ENCODE results near the gene DLG2.

Gene DLG2

GRCh38 chr11:85086504-85087284, 540.5 kb downstream of the DLG2 start:
- Histone ChIP-seq H3K36me3 (ENCODE audit: insufficient read depth, low read length) (no peaks in the 10 kb centered on the region), H3F3A (ENCODE audit: insufficient read depth, low read length) (no peaks in the 10 kb centered on the region), H3K4me3 (ENCODE audit: low read depth, low read length, poor library complexity, severe bottlenecking) (no peak overlapping the region), H3K27ac (ENCODE audit: low read depth, low read length, poor library complexity, severe bottlenecking) (no peak overlapping the region), H2AFZ (ENCODE audit: low read length) (no peak overlapping the region), H3K79me2 (ENCODE audit: insufficient read depth, low read length) (no peaks in the 10 kb centered on the region), H3K9ac (ENCODE audit: low read length) (no peak overlapping the region), H3K9me2 (ENCODE audit: low read depth, low read length) (no peaks in the 10 kb centered on the region), H3K4me1 (ENCODE audit: insufficient read depth, low read length, severe bottlenecking) (no peaks in the 10 kb centered on the region), H3K4me2 (ENCODE audit: low read length) (no peak overlapping the region), H3K9me3 (ENCODE audit: low read length) (no peaks in the 10 kb centered on the region), H4K20me1 (ENCODE audit: insufficient read depth, low read length) (no peaks in the 10 kb centered on the region), H3K27me3 (ENCODE audit: insufficient read depth, low read length) (no peaks in the 10 kb centered on the region)
- TF ChIP-seq EZH2 (IDR thresholded peaks at IDR 0.05; ENCODE audit: borderline replicate concordance, low read length) (no peak), CTCF (IDR thresholded peaks at IDR 0.05; ENCODE audit: low read length) (no peak)

- no peak overlapping the region for H3K4me3 ChIP-seq (ENCODE audit: low read depth, low read length, poor library complexity, severe bottlenecking)
- no peaks in the 10 kb centered on the region for H3F3A ChIP-seq (ENCODE audit: insufficient read depth, low read length)
- no peaks in the 10 kb centered on the region for H3K9me3 ChIP-seq (ENCODE audit: low read length)
- H3K27ac ChIP-seq (ENCODE audit: low read depth, low read length, poor library complexity, severe bottlenecking), result no peak overlapping the region
- no peaks in the 10 kb centered on the region for H3K9me2 ChIP-seq (ENCODE audit: low read depth, low read length)
- no peaks in the 10 kb centered on the region for H3K4me1 ChIP-seq (ENCODE audit: insufficient read depth, low read length, severe bottlenecking)
- H4K20me1 ChIP-seq (ENCODE audit: insufficient read depth, low read length), result no peaks in the 10 kb centered on the region
- no peak overlapping the region for H3K4me2 ChIP-seq (ENCODE audit: low read length)
- TF ChIP-seq EZH2 (IDR thresholded peaks at IDR 0.05; ENCODE audit: borderline replicate concordance, low read length) (no peak), CTCF (IDR thresholded peaks at IDR 0.05; ENCODE audit: low read length) (no peak)
- H3K36me3 ChIP-seq (ENCODE audit: insufficient read depth, low read length), result no peaks in the 10 kb centered on the region
- no peaks in the 10 kb centered on the region for H3K79me2 ChIP-seq (ENCODE audit: insufficient read depth, low read length)
- H2AFZ ChIP-seq (ENCODE audit: low read length), result no peak overlapping the region
- H3K9ac ChIP-seq (ENCODE audit: low read length), result no peak overlapping the region
- no peaks in the 10 kb centered on the region for H3K27me3 ChIP-seq (ENCODE audit: insufficient read depth, low read length)
Observed at GRCh38 chr11:85076535-85077330, 550.4 kb downstream of the DLG2 start.

GRCh38 chr11:85062659-85063058, 564.5 kb downstream of the DLG2 start:
- no peaks in the 10 kb centered on the region for H3K4me1 ChIP-seq (ENCODE audit: insufficient read depth, low read length, severe bottlenecking)
- H3K36me3 ChIP-seq (ENCODE audit: insufficient read depth, low read length), result no peaks in the 10 kb centered on the region
- TF ChIP-seq CTCF (IDR thresholded peaks at IDR 0.05; ENCODE audit: low read length) (no peak), EZH2 (IDR thresholded peaks at IDR 0.05; ENCODE audit: borderline replicate concordance, low read length) (no peak)
- no peak overlapping the region for H2AFZ ChIP-seq (ENCODE audit: low read length)
- no peaks in the 10 kb centered on the region for H3K9me2 ChIP-seq (ENCODE audit: low read depth, low read length)
- no peaks in the 10 kb centered on the region for H3K79me2 ChIP-seq (ENCODE audit: insufficient read depth, low read length)
- no peaks in the 10 kb centered on the region for H3F3A ChIP-seq (ENCODE audit: insufficient read depth, low read length)
- no peak overlapping the region for H3K9ac ChIP-seq (ENCODE audit: low read length)
- no peak overlapping the region for H3K27ac ChIP-seq (ENCODE audit: low read depth, low read length, poor library complexity, severe bottlenecking)
- no peak overlapping the region for H3K4me2 ChIP-seq (ENCODE audit: low read length)
- no peaks in the 10 kb centered on the region for H3K9me3 ChIP-seq (ENCODE audit: low read length)
- no peaks in the 10 kb centered on the region for H3K27me3 ChIP-seq (ENCODE audit: insufficient read depth, low read length)
- no peak overlapping the region for H3K4me3 ChIP-seq (ENCODE audit: low read depth, low read length, poor library complexity, severe bottlenecking)
- H4K20me1 ChIP-seq (ENCODE audit: insufficient read depth, low read length), result no peaks in the 10 kb centered on the region

Data from OCI-LY1 (cell line).